ENCODE data around the gene HOXB5.

DNA sequence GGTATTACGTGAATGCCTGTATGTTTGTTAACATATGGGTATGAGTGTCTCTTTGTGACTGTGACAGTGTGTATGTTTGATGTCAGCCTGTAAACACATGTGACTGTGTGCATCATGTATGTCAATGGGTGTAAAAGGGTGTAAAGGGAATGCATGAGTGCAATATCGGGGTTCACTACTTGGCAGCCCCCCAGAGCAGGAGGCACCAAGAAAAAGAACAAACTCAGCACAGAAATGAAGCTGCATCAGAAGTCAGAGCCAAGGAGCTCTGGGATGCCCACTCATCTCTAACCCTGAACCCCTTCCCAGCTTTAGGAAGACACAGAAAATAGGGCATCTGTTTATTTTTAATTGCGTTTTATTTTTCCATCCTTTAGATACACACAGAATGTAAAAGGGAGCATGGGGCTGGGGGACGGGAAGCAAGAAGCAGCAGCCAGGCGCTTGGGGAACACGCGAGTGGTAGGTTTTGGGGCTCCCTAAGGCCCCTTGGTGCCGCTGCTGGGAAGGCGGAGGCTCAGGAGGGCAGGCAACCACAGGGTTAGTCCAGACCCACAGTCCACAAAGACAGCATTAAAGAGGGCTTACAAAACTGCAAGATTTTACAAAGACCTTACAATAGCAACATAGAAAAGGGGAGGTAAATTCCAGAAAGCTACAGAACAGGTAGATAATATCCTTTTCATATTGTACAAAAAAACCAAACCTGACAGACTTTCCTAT, 13.5 kb upstream of the HOXB5 start:
- no peak for TF ChIP-seq POLR2A (IDR thresholded peaks at IDR 0.05)
- TF ChIP-seq, protein P1, sequence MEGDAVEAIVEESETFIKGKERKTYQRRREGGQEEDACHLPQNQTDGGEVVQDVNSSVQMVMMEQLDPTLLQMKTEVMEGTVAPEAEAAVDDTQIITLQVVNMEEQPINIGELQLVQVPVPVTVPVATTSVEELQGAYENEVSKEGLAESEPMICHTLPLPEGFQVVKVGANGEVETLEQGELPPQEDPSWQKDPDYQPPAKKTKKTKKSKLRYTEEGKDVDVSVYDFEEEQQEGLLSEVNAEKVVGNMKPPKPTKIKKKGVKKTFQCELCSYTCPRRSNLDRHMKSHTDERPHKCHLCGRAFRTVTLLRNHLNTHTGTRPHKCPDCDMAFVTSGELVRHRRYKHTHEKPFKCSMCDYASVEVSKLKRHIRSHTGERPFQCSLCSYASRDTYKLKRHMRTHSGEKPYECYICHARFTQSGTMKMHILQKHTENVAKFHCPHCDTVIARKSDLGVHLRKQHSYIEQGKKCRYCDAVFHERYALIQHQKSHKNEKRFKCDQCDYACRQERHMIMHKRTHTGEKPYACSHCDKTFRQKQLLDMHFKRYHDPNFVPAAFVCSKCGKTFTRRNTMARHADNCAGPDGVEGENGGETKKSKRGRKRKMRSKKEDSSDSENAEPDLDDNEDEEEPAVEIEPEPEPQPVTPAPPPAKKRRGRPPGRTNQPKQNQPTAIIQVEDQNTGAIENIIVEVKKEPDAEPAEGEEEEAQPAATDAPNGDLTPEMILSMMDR (IDR thresholded peaks at IDR 0.05) = no peak
